ENCODE results near the gene SIX3. TPM values are rescaled to one million over a fixed set of nuclear protein-coding genes. Genes with fewer than 3 reads are reported as not detected.

SIX3 gene
- total RNA-seq, 2 experiments from 2014 or later, result not detected

DNA sequence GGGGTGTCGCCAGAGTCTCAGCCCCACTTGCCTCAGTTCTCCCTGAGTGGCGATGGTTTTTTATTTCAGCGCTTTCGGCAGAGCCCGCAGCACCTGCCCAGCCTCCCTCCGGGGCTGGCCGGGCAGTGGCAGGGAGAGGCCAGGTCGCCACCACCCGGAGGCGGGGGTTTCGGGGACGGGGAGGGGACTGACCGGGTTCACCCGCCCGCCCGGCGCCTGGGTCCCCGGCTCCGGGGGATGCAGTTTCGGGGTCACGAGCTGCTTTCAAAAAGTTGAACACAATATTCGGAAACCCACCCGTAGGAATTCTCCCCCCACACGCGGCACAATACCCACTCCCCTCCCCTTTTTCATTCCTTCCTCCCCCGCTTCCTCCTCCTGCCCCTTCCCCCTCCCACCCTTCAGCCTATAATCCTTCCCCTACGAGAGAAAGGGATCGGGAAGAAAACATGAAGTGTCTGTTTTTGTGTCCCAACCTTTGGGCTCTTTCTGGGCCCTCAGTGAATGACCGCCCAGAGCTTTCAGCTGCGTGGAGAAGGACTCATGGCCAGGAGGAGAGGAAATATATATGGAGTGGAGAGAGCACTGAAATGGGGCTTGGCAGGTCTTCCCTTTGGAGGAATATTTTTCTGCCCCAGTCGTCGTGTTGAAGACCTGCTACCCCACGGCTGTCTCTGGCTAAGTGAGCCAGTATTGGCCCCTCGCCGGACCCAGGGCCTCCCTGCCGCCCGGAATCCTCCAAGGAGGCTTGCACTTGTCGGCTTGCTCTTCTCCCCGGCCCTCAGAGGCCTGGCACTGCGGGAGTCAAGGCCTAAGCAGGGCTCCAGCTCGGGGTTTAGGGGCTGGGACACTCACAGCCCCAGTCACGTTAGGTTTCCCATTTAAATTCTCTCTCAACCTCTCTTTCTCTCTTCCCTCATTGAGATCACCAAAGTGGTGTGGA, 2.1 kb upstream of the SIX3 start:
- ATAC-seq (no peak), DNase-seq (no peak)
- Mint-ChIP-seq H3K4me3 (no peak overlapping the region), H3K27ac (no peak overlapping the region), H3K9me3 (no peaks in the 10 kb centered on the region), H3K36me3 (ENCODE audit: low read depth) (no peaks in the 10 kb centered on the region), H3K4me1 (ENCODE audit: low read depth) (peaks cover 44% of the 10 kb centered on the region), H3K27me3 (peaks cover 79% of the 10 kb centered on the region)
- ChIA-PET CTCF (interaction anchor here (1.0 to 2.3 kb wide), 3 partner anchors 16 to 460 kb away, joined by 3 to 9 read pairs (median 8); no protein-coding TSS in a partner anchor), POLR2A (no interaction called here)
- no peak for TF ChIP-seq CTCF (IDR thresholded peaks at IDR 0.05)
- intact Hi-C loops (cut with micrococcal nuclease), result no loop called here

- Mint-ChIP-seq H3K4me1 (ENCODE audit: low read depth) (peaks cover 47% of the 10 kb centered on the region), H3K27ac (no peak overlapping the region), H3K27me3 (peaks cover 78% of the 10 kb centered on the region), H3K36me3 (ENCODE audit: low read depth) (no peaks in the 10 kb centered on the region), H3K9me3 (no peaks in the 10 kb centered on the region), H3K4me3 (no peak overlapping the region)
- intact Hi-C loops (cut with micrococcal nuclease), result no loop called here
- no peak for TF ChIP-seq CTCF (IDR thresholded peaks at IDR 0.05)
- DNase-seq (no peak), ATAC-seq (no peak)
- ChIA-PET CTCF (no interaction called here), POLR2A (no interaction called here)
These were observed 1.4 kb upstream of the SIX3 start for GRCh38 chr2:44940049-44940494.

DNA sequence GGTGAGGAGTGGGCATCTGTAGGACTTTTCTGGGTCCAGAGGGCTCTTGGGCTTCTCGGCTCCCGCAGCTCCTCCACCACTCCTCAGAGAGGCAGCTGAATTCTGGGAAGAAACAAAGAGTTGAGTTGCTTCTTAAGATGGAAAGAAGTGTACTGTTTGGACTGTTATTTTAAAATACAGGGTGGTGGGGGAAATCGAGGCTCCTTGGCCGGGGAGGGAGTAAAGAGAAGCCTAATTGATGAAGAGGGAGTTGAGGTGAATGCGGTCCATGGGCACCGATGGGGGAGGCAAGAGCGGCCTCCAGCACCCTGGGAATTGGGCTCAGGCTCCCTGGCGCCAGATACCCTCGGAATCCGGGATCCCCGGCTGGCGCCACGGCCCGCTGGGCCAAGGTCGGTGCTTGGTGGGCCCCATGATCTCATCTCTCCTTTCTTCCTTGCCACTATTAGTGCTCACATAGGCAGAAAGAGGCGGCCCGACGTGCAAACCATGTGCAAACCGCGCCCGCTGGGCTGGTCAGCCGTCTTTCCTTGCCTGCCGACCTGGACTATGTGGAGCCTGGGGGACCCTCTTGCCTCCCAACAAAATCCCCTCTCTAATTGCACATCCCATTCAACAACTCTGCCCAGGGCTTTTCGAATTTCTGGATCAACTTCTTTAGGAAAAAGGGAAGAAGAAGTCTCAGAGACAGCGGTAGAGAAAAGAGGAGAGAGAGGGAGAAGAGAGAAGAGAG, 604 bp upstream of the SIX3 start:
- ChIA-PET CTCF (no interaction called here), POLR2A (no interaction called here)
- intact Hi-C loops (cut with micrococcal nuclease), result no loop called here
- Mint-ChIP-seq H3K4me1 (ENCODE audit: low read depth) (peaks cover 47% of the 10 kb centered on the region), H3K9me3 (no peaks in the 10 kb centered on the region), H3K27ac (no peak overlapping the region), H3K27me3 (peaks cover 78% of the 10 kb centered on the region), H3K4me3 (peak overlapping the region; percentile 73), H3K36me3 (ENCODE audit: low read depth) (no peaks in the 10 kb centered on the region)
- DNase-seq (no peak), ATAC-seq (no peak)
- TF ChIP-seq CTCF (IDR thresholded peaks at IDR 0.05), result no peak

DNA sequence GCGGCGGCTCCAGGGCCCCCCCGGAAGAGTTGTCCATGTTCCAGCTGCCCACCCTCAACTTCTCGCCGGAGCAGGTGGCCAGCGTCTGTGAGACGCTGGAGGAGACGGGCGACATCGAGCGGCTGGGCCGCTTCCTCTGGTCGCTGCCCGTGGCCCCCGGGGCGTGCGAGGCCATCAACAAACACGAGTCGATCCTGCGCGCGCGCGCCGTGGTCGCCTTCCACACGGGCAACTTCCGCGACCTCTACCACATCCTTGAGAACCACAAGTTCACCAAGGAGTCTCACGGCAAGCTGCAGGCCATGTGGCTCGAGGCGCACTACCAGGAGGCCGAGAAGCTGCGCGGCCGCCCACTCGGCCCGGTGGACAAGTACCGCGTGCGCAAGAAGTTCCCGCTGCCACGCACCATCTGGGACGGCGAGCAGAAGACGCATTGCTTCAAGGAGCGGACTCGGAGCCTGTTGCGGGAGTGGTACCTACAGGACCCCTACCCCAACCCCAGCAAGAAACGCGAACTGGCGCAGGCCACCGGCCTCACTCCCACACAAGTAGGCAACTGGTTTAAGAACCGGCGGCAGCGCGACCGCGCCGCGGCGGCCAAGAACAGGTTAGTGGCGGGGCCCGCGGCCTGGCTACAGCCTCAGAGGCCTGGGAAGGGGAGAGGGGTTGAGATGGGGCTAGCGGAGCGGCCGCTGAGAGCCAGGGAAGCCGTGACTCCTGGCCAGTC, 965 bp downstream of the SIX3 start:
- no peak for ATAC-seq
- H3K4me1 Mint-ChIP-seq (ENCODE audit: low read depth), result peaks cover 39% of the 10 kb centered on the region
- ChIA-PET POLR2A (no interaction called here), CTCF (interaction anchor here (2.6 kb wide), 1 partner anchor 13 kb away, joined by 9 read pairs; no protein-coding TSS in a partner anchor)
- no peak for TF ChIP-seq CTCF (IDR thresholded peaks at IDR 0.05)
- peak; percentile 42 for DNase-seq
- H3K27me3 Mint-ChIP-seq, result peaks cover 77% of the 10 kb centered on the region
- H3K4me3 Mint-ChIP-seq, result peak overlapping the region; percentile 73
- H3K36me3 Mint-ChIP-seq (ENCODE audit: low read depth), result no peaks in the 10 kb centered on the region
- intact Hi-C loops (cut with micrococcal nuclease), result no loop called here
- no peak overlapping the region for H3K27ac Mint-ChIP-seq
- no peaks in the 10 kb centered on the region for H3K9me3 Mint-ChIP-seq
